Naive thymus-derived CD4-positive, alpha-beta T cell (primary cell): Measurements from ENCODE around the gene FOXO3. TPM values are rescaled to one million over a fixed set of nuclear protein-coding genes. Genes with fewer than 3 reads are reported as not detected.

Source experiments
- ATAC-seq: fragments of 150-1000 bp; cut with Tn5 transposase; 2 replicates; pipeline ENCODE4 v1.10.0; 2021; ENCODE audit warnings: mild to moderate bottlenecking, moderate library complexity
- CTCF ChIA-PET: fragments of 350-600 bp; sonication (Branson Sonifier 250); formaldehyde crosslinking; loops from one replicate; lab custom pipeline; 2021; ENCODE audit warnings: antibody characterized with exemption; lab: Charles Lee
- POLR2A ChIA-PET: fragments of 350-600 bp; sonication (Branson Sonifier 250); formaldehyde crosslinking; loops from one replicate; lab custom pipeline; 2021; ENCODE audit warnings: antibody characterized with exemption, inconsistent platforms; lab: Charles Lee
- DNase-seq, 9 donors: peaks; one replicate each; pipeline versions ENCODE4 v3.0.0 to v3.0.0-alpha.2; 2020 to 2022; ENCODE audit warnings: mixed read lengths in 1 of 9
- H3K27ac ChIP-seq: one replicate; pipeline ENCODE4 v1.7.0; 2013; ENCODE audit warnings: mild to moderate bottlenecking, low read depth, low read length, moderate library complexity
- H3K27me3 ChIP-seq, 2 donors: one replicate each; pipeline ENCODE4 v1.7.0; 2013; ENCODE audit warnings: low read length in 2 of 2, mild to moderate bottlenecking in 2 of 2, moderate library complexity in 2 of 2; ENCODE audit not compliant: control insufficient read depth in 2 of 2, insufficient read depth in 2 of 2
- H3K36me3 ChIP-seq, 3 experiments: 1 replicate in 2 of 3; 2 replicates in 1 of 3; pipeline ENCODE4 v1.7.0; 2013; ENCODE audit warnings: low read length in 3 of 3, mild to moderate bottlenecking in 3 of 3, moderate library complexity in 1 of 3; ENCODE audit not compliant: insufficient read depth in 3 of 3, control insufficient read depth in 2 of 3
- H3K4me1 ChIP-seq, 2 donors: one replicate each; pipeline ENCODE4 v1.7.0; 2013; ENCODE audit warnings: low read length in 2 of 2, mild to moderate bottlenecking in 2 of 2, moderate library complexity in 1 of 2; ENCODE audit not compliant: control insufficient read depth in 2 of 2, insufficient read depth in 2 of 2
- H3K4me3 ChIP-seq: 2 replicates; pipeline ENCODE4 v1.7.0; 2013; ENCODE audit warnings: mild to moderate bottlenecking, low read length
- H3K9me3 ChIP-seq, 3 experiments: 1 replicate in 2 of 3; 2 replicates in 1 of 3; pipeline ENCODE4 v1.7.0; 2013; ENCODE audit warnings: low read length in 3 of 3; ENCODE audit not compliant: control insufficient read depth in 2 of 3
- H3K27ac Mint-ChIP-seq, 9 donors: one replicate each; pipeline ENCODE4 v1.8.0; 2020 to 2022; ENCODE audit warnings: mixed read lengths in 9 of 9, mild to moderate bottlenecking in 8 of 9, moderate library complexity in 5 of 9, inconsistent platforms in 2 of 9
- H3K27me3 Mint-ChIP-seq, 5 donors: one replicate each; pipeline ENCODE4 v1.8.0; 2021 to 2022; ENCODE audit warnings: mixed read lengths in 5 of 5, mild to moderate bottlenecking in 1 of 5
- H3K36me3 Mint-ChIP-seq, 5 donors: one replicate each; pipeline ENCODE4 v1.8.0; 2020 to 2022; ENCODE audit warnings: mixed read lengths in 5 of 5, mild to moderate bottlenecking in 3 of 5, inconsistent platforms in 1 of 5
- H3K4me1 Mint-ChIP-seq, 7 donors: one replicate each; pipeline ENCODE4 v1.8.0; 2020 to 2022; ENCODE audit warnings: mixed read lengths in 7 of 7, mild to moderate bottlenecking in 3 of 7, inconsistent platforms in 1 of 7
- H3K4me3 Mint-ChIP-seq, 10 donors: one replicate each; pipeline ENCODE4 v1.8.0; 2020 to 2022; ENCODE audit warnings: mild to moderate bottlenecking in 10 of 10, mixed read lengths in 10 of 10, moderate library complexity in 6 of 10, inconsistent platforms in 2 of 10
- H3K9me3 Mint-ChIP-seq, 11 donors: one replicate each; pipeline ENCODE4 v1.8.0; 2020 to 2022; ENCODE audit warnings: mixed read lengths in 11 of 11, mild to moderate bottlenecking in 4 of 11, inconsistent platforms in 1 of 11, moderate library complexity in 1 of 11
- intact Hi-C, 2 donors: fragments of 100-400 bp; cut with micrococcal nuclease; formaldehyde crosslinking; loops; one replicate each; pipeline ENCODE4 v1.15.1; 2023
- polyA plus RNA-seq, 2 donors: library from polyadenylated mRNA; unstranded; fragments of 300-500 nt; fragmentation: Illumina TruSeq; gene quantifications; one replicate each; pipeline ENCODE4 v1.2.3, GENCODE V29; 2021
- total RNA-seq, 6 experiments: library from RNA in 5 of 6; stranded (reverse) in 5 of 6; gene quantifications; 1 replicate in 5 of 6; 2 replicates in 1 of 6; pipeline ENCODE4 v1.2.3 and lab custom pipeline; 2021 to 2026

Gene FOXO3
- total and polyA plus RNA-seq, 7 experiments from 2014 or later, result 11.6 to 39.5 (median 20.5) TPM

GRCh38 chr6:108711071-108711470, 150.4 kb downstream of the FOXO3 start:
- CTCF ChIA-PET, result no interaction called here

DNA sequence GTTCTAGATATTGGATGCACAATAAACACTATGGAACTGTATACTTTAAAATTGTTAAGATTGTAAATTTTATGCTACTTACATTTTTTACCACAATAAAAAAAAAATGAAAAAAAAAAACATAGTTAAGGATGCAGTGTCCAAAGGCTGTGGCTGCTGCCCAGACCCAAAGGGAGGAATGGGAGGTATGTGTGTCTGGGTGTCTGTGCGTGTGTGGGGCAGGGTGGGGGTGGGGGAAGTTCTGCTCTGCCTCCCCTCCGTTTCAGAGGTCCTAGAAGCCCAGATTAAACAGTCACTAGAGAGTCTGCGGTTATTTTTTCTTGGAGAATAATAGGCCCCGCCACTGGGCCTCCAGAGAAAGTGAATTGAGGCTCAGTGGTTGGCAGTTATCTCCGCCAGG, 151.1 kb downstream of the FOXO3 start:
- H3K27ac ChIP-seq, result no peak overlapping the region
- H3K36me3 ChIP-seq, result no peaks in the 10 kb centered on the region
- no peaks in the 10 kb centered on the region for H3K9me3 Mint-ChIP-seq
- H3K4me1 Mint-ChIP-seq, result peaks cover 5 to 25% (median 10%) of the 10 kb centered on the region in 7 donors
- ATAC-seq (no peak), DNase-seq (no peak)
- intact Hi-C loops, result no loop called here
- H3K4me1 ChIP-seq, result peaks cover 6 to 8% of the 10 kb centered on the region in 2 donors
- CTCF ChIA-PET, result no interaction called here
- H3K27ac Mint-ChIP-seq, result no peak overlapping the region
- no peaks in the 10 kb centered on the region for H3K9me3 ChIP-seq
- no peaks in the 10 kb centered on the region for H3K27me3 ChIP-seq
- H3K4me3 ChIP-seq, result no peak overlapping the region
- POLR2A ChIA-PET, result no interaction called here
- H3K27me3 Mint-ChIP-seq, result no peaks in the 10 kb centered on the region
- H3K36me3 Mint-ChIP-seq, result no peaks in the 10 kb centered on the region
- no peak overlapping the region for H3K4me3 Mint-ChIP-seq

More at GRCh38 chr6:108711071-108711470, 150.4 kb downstream of the FOXO3 start:
- H3K27me3 Mint-ChIP-seq, result no peaks in the 10 kb centered on the region
- H3K4me1 Mint-ChIP-seq, result peaks cover 5 to 25% (median 10%) of the 10 kb centered on the region in 7 donors
- peaks cover 6 to 8% of the 10 kb centered on the region in 2 donors for H3K4me1 ChIP-seq
- POLR2A ChIA-PET, result no interaction called here
- ATAC-seq (no peak), DNase-seq (no peak)
- no peaks in the 10 kb centered on the region for H3K9me3 Mint-ChIP-seq
- no peaks in the 10 kb centered on the region for H3K27me3 ChIP-seq
- no peak overlapping the region for H3K4me3 Mint-ChIP-seq
- intact Hi-C loops, result no loop called here
- no peak overlapping the region for H3K27ac ChIP-seq
- no peaks in the 10 kb centered on the region for H3K36me3 ChIP-seq
- H3K27ac Mint-ChIP-seq, result no peak overlapping the region
- no peaks in the 10 kb centered on the region for H3K36me3 Mint-ChIP-seq
- no peak overlapping the region for H3K4me3 ChIP-seq
- no peaks in the 10 kb centered on the region for H3K9me3 ChIP-seq

GRCh38 chr6:108712946-108713345, 152.2 kb downstream of the FOXO3 start:
- H3K27ac Mint-ChIP-seq, result no peak overlapping the region
- ATAC-seq, result no peak
- H3K9me3 Mint-ChIP-seq, result no peaks in the 10 kb centered on the region
- DNase-seq, result no peak
- no peaks in the 10 kb centered on the region for H3K27me3 ChIP-seq
- H3K4me1 ChIP-seq, result peaks cover 6 to 8% of the 10 kb centered on the region in 2 donors
- no peak overlapping the region for H3K27ac ChIP-seq
- no peaks in the 10 kb centered on the region for H3K36me3 ChIP-seq
- H3K36me3 Mint-ChIP-seq, result no peaks in the 10 kb centered on the region
- H3K9me3 ChIP-seq, result no peaks in the 10 kb centered on the region
- no peak overlapping the region for H3K4me3 Mint-ChIP-seq
- H3K4me1 Mint-ChIP-seq, result peaks cover 5 to 25% (median 10%) of the 10 kb centered on the region in 7 donors
- POLR2A ChIA-PET, result no interaction called here
- H3K27me3 Mint-ChIP-seq, result no peaks in the 10 kb centered on the region
- no peak overlapping the region for H3K4me3 ChIP-seq
- CTCF ChIA-PET, result no interaction called here
- intact Hi-C loops, result no loop called here

DNA sequence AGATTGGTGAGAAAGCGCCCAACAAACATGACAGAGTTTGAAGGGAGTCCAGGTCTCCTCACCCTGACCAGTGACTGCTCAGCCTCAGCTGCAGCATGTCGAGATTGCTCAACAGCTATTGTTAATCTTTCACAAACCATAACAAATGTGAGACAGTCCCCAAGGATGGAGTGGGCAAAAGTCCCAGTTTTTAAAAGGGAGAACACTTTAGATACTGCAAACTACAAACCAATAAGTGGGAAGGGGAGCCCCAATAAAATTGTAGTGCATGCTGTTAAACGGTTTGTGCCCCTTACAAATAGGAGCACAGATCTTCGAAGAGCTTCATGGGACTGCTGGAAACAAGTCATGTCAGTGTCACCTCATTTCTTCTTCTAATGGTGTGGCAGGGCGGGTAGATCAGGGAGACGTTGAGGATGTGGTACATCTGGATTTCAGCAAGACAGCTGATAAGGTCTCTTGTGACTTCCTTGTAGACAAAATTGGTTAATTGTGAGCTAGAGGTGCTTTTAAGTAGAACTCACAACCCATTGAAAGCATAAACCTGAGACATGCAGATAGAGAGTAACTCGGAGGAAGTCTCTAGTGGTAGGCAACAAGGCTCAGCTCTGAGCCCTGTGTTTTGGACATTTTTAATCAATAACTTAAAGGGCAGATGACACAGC, 153.5 kb downstream of the FOXO3 start:
- CTCF ChIA-PET, result interaction anchor here (0.9 to 1.8 kb wide), 2 partner anchors 17 to 173 kb away, joined by 3 read pairs; no protein-coding TSS in a partner anchor
- H3K27ac Mint-ChIP-seq, result peak overlapping the region in 4 of 9 donors; percentile 6 to 28 (median 15)

DNA sequence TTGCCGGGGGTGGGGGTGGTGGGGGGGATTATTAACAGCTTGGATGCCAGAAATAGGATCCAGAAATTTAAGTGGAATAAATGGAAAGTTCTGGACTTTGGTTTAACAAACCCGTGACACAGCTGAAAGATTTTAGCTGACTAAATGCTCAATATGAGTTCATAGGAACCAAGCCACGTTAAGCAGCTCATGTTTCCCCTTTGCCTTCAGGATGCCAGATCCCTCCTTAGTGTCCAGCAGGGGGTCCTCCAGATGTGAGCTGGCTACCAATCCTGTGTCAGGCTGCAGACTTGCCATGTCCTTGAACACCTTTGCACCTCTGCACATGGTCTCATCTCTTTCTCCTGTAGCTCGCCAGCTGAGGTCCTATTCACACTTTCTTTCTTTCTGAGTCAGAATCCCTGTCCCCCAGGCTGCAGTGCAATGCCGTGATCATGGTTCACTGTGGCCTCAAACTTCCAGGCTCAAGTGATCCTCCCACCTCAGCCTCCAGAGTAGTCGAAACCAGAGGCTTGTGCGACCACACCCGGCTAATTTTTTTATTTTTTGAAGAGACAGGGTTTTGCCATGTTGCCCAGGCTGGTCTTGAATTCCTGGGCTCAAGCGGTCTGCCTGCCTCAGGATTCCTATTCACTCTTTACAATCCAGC, 154.2 kb downstream of the FOXO3 start:
- Histone ChIP-seq H3K36me3 (no peaks in the 10 kb centered on the region), H3K9me3 (no peaks in the 10 kb centered on the region), H3K4me3 (no peak overlapping the region), H3K27ac (no peak overlapping the region), H3K4me1 (peaks cover 6 to 8% of the 10 kb centered on the region in 2 donors), H3K27me3 (no peaks in the 10 kb centered on the region)
- no peaks in the 10 kb centered on the region for H3K36me3 Mint-ChIP-seq
- no peak for ATAC-seq
- no peak for DNase-seq
- H3K9me3 Mint-ChIP-seq, result no peaks in the 10 kb centered on the region
- H3K27me3 Mint-ChIP-seq, result no peaks in the 10 kb centered on the region
- POLR2A ChIA-PET, result no interaction called here
- peaks cover 5 to 25% (median 10%) of the 10 kb centered on the region in 7 donors for H3K4me1 Mint-ChIP-seq
- H3K27ac Mint-ChIP-seq, result peak overlapping the region in 4 of 9 donors; percentile 9 to 57 (median 34)
- peak overlapping the region in 3 of 10 donors; percentile 1 to 28 (median 2) for H3K4me3 Mint-ChIP-seq
- intact Hi-C loops, result no loop called here
- CTCF ChIA-PET, result interaction anchor here (0.9 to 1.8 kb wide), 2 partner anchors 18 to 173 kb away, joined by 3 read pairs; no protein-coding TSS in a partner anchor

More for the DNA sequence above, 153.5 kb downstream of the FOXO3 start:
- H3K4me1 Mint-ChIP-seq, result peaks cover 5 to 25% (median 10%) of the 10 kb centered on the region in 7 donors
- H3K36me3 Mint-ChIP-seq, result no peaks in the 10 kb centered on the region
- Histone ChIP-seq H3K4me3 (no peak overlapping the region), H3K27me3 (no peaks in the 10 kb centered on the region), H3K36me3 (no peaks in the 10 kb centered on the region), H3K4me1 (peaks cover 6 to 8% of the 10 kb centered on the region in 2 donors), H3K27ac (no peak overlapping the region), H3K9me3 (no peaks in the 10 kb centered on the region)
- ATAC-seq (no peak), DNase-seq (peak in 4 of 9 donors; percentile 6 to 39 (median 12))
- POLR2A ChIA-PET, result interaction anchor here (0.6 kb wide), 1 partner anchor 33 kb away, joined by 3 read pairs; no protein-coding TSS in a partner anchor
- H3K9me3 Mint-ChIP-seq, result no peaks in the 10 kb centered on the region
- H3K4me3 Mint-ChIP-seq, result peak overlapping the region in 3 of 10 donors; percentile 1 to 28 (median 2)
- intact Hi-C loops, result no loop called here
- no peaks in the 10 kb centered on the region for H3K27me3 Mint-ChIP-seq

GRCh38 chr6:108715832-108716231, 155.1 kb downstream of the FOXO3 start:
- CTCF ChIA-PET, result interaction anchor here (0.8 to 1.8 kb wide), 2 partner anchors 10 to 19 kb away, joined by 3 read pairs; no protein-coding TSS in a partner anchor
- intact Hi-C loops, result no loop called here
- Histone ChIP-seq H3K9me3 (no peaks in the 10 kb centered on the region), H3K27ac (no peak overlapping the region), H3K36me3 (no peaks in the 10 kb centered on the region), H3K4me3 (no peak overlapping the region), H3K27me3 (no peaks in the 10 kb centered on the region), H3K4me1 (peaks cover 6 to 8% of the 10 kb centered on the region in 2 donors)
- H3K4me3 Mint-ChIP-seq, result no peak overlapping the region
- no peak for DNase-seq
- peaks cover 5 to 25% (median 10%) of the 10 kb centered on the region in 7 donors for H3K4me1 Mint-ChIP-seq
- H3K9me3 Mint-ChIP-seq, result no peaks in the 10 kb centered on the region
- H3K36me3 Mint-ChIP-seq, result no peaks in the 10 kb centered on the region
- H3K27me3 Mint-ChIP-seq, result no peaks in the 10 kb centered on the region
- POLR2A ChIA-PET, result interaction anchor here (0.5 kb wide), 1 partner anchor 148 kb away, joined by 3 read pairs; no protein-coding TSS in a partner anchor
- ATAC-seq, result peak; percentile 31
- H3K27ac Mint-ChIP-seq, result peak overlapping the region in 2 of 9 donors; percentile 50 to 67
